SK-N-SH (cell line): ENCODE data around the gene TMEM131. TPM values are rescaled to one million over a fixed set of nuclear protein-coding genes. Genes with fewer than 3 reads are reported as not detected.

Experiments used
- CTCF ChIA-PET: fragments of 300-600, 350-600 bp; formaldehyde crosslinking; extraction: SDS; loops from one replicate; lab custom pipeline; 2021; lab: Yijun Ruan, JAX
- POLR2A ChIA-PET: fragments of 350-600 bp; sonication (Branson Sonifier 250); formaldehyde crosslinking; extraction: SDS; loops from one replicate; lab custom pipeline; 2020; ENCODE audit warnings: antibody characterized with exemption, inconsistent platforms; lab: Yijun Ruan, JAX
- DNase-seq: peaks from one replicate; pipeline ENCODE4 v3.0.0; 2012
- H2AFZ ChIP-seq: fragments of 200-600 bp; sonication (generic); 2 replicates; pipeline ENCODE4 v1.8.1; 2016; ENCODE audit warnings: antibody characterized with exemption, mild to moderate bottlenecking, low read depth
- H3F3A ChIP-seq: fragments of 200-600 bp; sonication (generic); replicated peaks from 2 replicates; pipeline ENCODE3; 2016; ENCODE audit warnings: antibody characterized with exemption, mild to moderate bottlenecking; ENCODE audit not compliant: insufficient read depth
- H3K27ac ChIP-seq, 2 experiments: fragments of 200-500 bp in 1 of 2; fragments of 200-600 bp in 1 of 2; sonication (Bioruptor generic) in 1 of 2; sonication (generic), shearing (Covaris generic) in 1 of 2; 2 replicates each; pipeline versions ENCODE4 v1.5.1 to v1.6.1; 2014 to 2016; ENCODE audit warnings: low read depth in 2 of 2, inconsistent platforms in 1 of 2, low read length in 1 of 2, mild to moderate bottlenecking in 1 of 2, mixed read lengths in 1 of 2
- H3K27me3 ChIP-seq: fragments of 200-600 bp; sonication (generic), shearing (Covaris generic); 2 replicates; pipeline ENCODE4 v1.6.1; 2016; ENCODE audit warnings: mixed run types; ENCODE audit not compliant: insufficient read depth
- H3K36me3 ChIP-seq, 2 experiments: fragments of 200-500 bp in 1 of 2; fragments of 200-600 bp in 1 of 2; sonication (Bioruptor generic) in 1 of 2; sonication (generic) in 1 of 2; replicated peaks in 1 of 2; 2 replicates each; pipeline versions ENCODE3 to v1.5.1; 2014 to 2016; ENCODE audit warnings: low read length in 1 of 2, mild to moderate bottlenecking in 1 of 2; ENCODE audit not compliant: insufficient read depth in 2 of 2, control insufficient read depth in 1 of 2
- H3K4me1 ChIP-seq, 2 experiments: fragments of 200-500 bp in 1 of 2; fragments of 200-600 bp in 1 of 2; sonication (Bioruptor generic) in 1 of 2; sonication (generic), shearing (Covaris generic) in 1 of 2; 2 replicates each; pipeline versions ENCODE4 v1.5.1 to v1.6.1; 2014 to 2016; ENCODE audit warnings: low read depth in 1 of 2, low read length in 1 of 2, mixed run types in 1 of 2; ENCODE audit not compliant: insufficient read depth in 2 of 2, control insufficient read depth in 1 of 2
- H3K4me2 ChIP-seq: fragments of 200-600 bp; sonication (generic), shearing (Covaris generic); 2 replicates; pipeline ENCODE4 v1.6.1; 2017; ENCODE audit warnings: mixed run types
- H3K4me3 ChIP-seq, 2 experiments: fragments of 200-500 bp in 1 of 2; fragments of 200-600 bp in 1 of 2; sonication (Bioruptor generic) in 1 of 2; sonication (generic), shearing (Covaris generic) in 1 of 2; 2 replicates each; pipeline versions ENCODE4 v1.5.1 to v1.8.1; 2014 to 2016; ENCODE audit warnings: low read depth in 2 of 2, inconsistent platforms in 1 of 2, low read length in 1 of 2, mild to moderate bottlenecking in 1 of 2, mixed read lengths in 1 of 2, moderate library complexity in 1 of 2
- H3K79me2 ChIP-seq: fragments of 200-600 bp; sonication (generic); 2 replicates; pipeline ENCODE4 v1.8.1; 2017; ENCODE audit warnings: mild to moderate bottlenecking; ENCODE audit not compliant: insufficient read depth
- H3K9ac ChIP-seq: fragments of 200-600 bp; sonication (generic); 2 replicates; pipeline ENCODE4 v1.6.1; 2017; ENCODE audit warnings: mixed run types
- H3K9me2 ChIP-seq: fragments of 200-600 bp; sonication (generic); 2 replicates; pipeline ENCODE4 v1.6.1; 2017; ENCODE audit warnings: mixed run types
- H3K9me3 ChIP-seq: fragments of 200-600 bp; sonication (generic); 2 replicates; pipeline ENCODE4 v1.6.1; 2017; ENCODE audit warnings: mixed run types, mild to moderate bottlenecking, moderate library complexity
- H4K20me1 ChIP-seq: fragments of 200-600 bp; sonication (generic); 2 replicates; pipeline ENCODE4 v1.6.1; 2017; ENCODE audit warnings: mild to moderate bottlenecking, mixed run types; ENCODE audit not compliant: insufficient read depth
- CTCF ChIP-seq: fragments of 200-600 bp; sonication (generic); IDR thresholded peaks from 2 replicates; pipeline ENCODE4 v1.6.1; 2017; ENCODE audit warnings: antibody characterized with exemption, mild to moderate bottlenecking, moderate library complexity
- GABPA ChIP-seq: IDR thresholded peaks from 2 replicates; pipeline ENCODE4 v1.4.0; 2012; ENCODE audit warnings: low read depth, mild to moderate bottlenecking
- GATA2 ChIP-seq: sonication (generic); formaldehyde crosslinking; IDR thresholded peaks from 2 replicates; pipeline ENCODE4 v1.5.0; 2020; ENCODE audit warnings: mild to moderate bottlenecking, missing genetic modification reagents
- JUND ChIP-seq: IDR thresholded peaks from 2 replicates; pipeline ENCODE4 v1.4.0; 2012
- MAX ChIP-seq: IDR thresholded peaks from 2 replicates; pipeline ENCODE4 v1.4.0; 2012; ENCODE audit warnings: low read depth
- PBX3 ChIP-seq: IDR thresholded peaks from 2 replicates; pipeline ENCODE4; 2012
- WGBS: methylation state at CpG from one replicate; pipeline ENCODE4 v1.1.6; 2017; ENCODE audit warnings: low lambda C conversion rate; 5-methylcytosine and 5-hydroxymethylcytosine counted together
- polyA plus RNA-seq, 3 experiments: library from polyadenylated mRNA; depleted of rRNA; stranded (reverse); fragments of >200 nt; gene quantifications; 2 replicates each; pipeline ENCODE4 v1.2.3, GENCODE V29; 2012

Gene TMEM131
- polyA plus RNA-seq, 1 of the 3 experiments (the other 2 are of a cell fraction) = 9.1 TPM

- Histone ChIP-seq H3K4me2 (no peak overlapping the region), H3K36me3 (no peaks in the 10 kb centered on the region), H3K4me3 (no peak overlapping the region), H3K27me3 (no peaks in the 10 kb centered on the region), H4K20me1 (peaks cover 12% of the 10 kb centered on the region; the same call in 1 of the 2 replicates), H3K9ac (no peak overlapping the region), H3K9me2 (no peaks in the 10 kb centered on the region), H3F3A (no peaks in the 10 kb centered on the region), H3K4me1 (peaks cover 5 to 18% of the 10 kb centered on the region in 2 experiments; a peak in 3 of 4 replicates), H3K27ac (no peak overlapping the region), H2AFZ (no peak overlapping the region), H3K9me3 (no peaks in the 10 kb centered on the region), H3K79me2 (peaks cover 22% of the 10 kb centered on the region)
- no peak for DNase-seq
- POLR2A ChIA-PET = no interaction called here
- no peak for TF ChIP-seq MAX
- 87% methylated on average over 8 of the region's 8 CpGs for WGBS
- CTCF ChIA-PET = interaction anchor here (1.5 kb wide), 1 partner anchor 407 kb away, joined by 3 read pairs; no protein-coding TSS in a partner anchor
Observed at GRCh38 chr2:97997784-97998392, 2.1 kb upstream of the TMEM131 start.

- TF ChIP-seq JUND = no peak
- TF ChIP-seq PBX3 = no peak
- no peak for TF ChIP-seq CTCF
- TF ChIP-seq GATA2 = no peak
- TF ChIP-seq GABPA = no peak
- H3K79me2 ChIP-seq = peaks cover 34% of the 10 kb centered on the region
- no peaks in the 10 kb centered on the region for H3F3A ChIP-seq
- H3K4me1 ChIP-seq = peaks cover 5 to 18% of the 10 kb centered on the region in 2 experiments; a peak in 3 of 4 replicates
- peak overlapping the region; percentile 95 for H2AFZ ChIP-seq
- POLR2A ChIA-PET = interaction anchor here (0.7 to 1.0 kb wide), 2 partner anchors 28 to 196 kb away, joined by 3 read pairs; no protein-coding TSS in a partner anchor
- H3K27me3 ChIP-seq = no peaks in the 10 kb centered on the region
- no peaks in the 10 kb centered on the region for H3K36me3 ChIP-seq
- H3K27ac ChIP-seq = peak overlapping the region; percentile 79 to 97; a peak in 3 of 4 replicates
- H3K4me3 ChIP-seq = peak overlapping the region in 1 of 2 experiments; percentile 92; a peak in 3 of 4 replicates
- H3K4me2 ChIP-seq = peak overlapping the region; percentile 75; the same call in 1 of the 2 replicates
- no peaks in the 10 kb centered on the region for H3K9me3 ChIP-seq
- H4K20me1 ChIP-seq = peaks cover 22% of the 10 kb centered on the region
- no peaks in the 10 kb centered on the region for H3K9me2 ChIP-seq
- CTCF ChIA-PET = interaction anchor here (0.6 to 1.6 kb wide), 4 partner anchors 11 to 406 kb away, joined by 3 to 4 read pairs (median 3); no protein-coding TSS in a partner anchor
- DNase-seq = no peak
- 96% methylated on average over 19 of the region's 19 CpGs for whole genome bisulfite sequencing
- H3K9ac ChIP-seq = no peak overlapping the region
Observed at GRCh38 chr2:97996679-97997078, 931 bp upstream of the TMEM131 start.
